Bronchial epithelial cell (primary cell): ENCODE results near the gene CXCL12. TPM values are rescaled to one million over a fixed set of nuclear protein-coding genes. Genes with fewer than 3 reads are reported as not detected.

Experiments
- DNase-seq: peaks from one replicate; pipeline ENCODE4 v3.0.0-alpha.2; 2010; ENCODE audit warnings: low read depth
- FAIRE-seq: peaks from 2 replicates; lab custom pipeline; 2011; peaks lifted over from hg19 to GRCh38; lab: Jason Lieb, UNC
- H3K27me3 ChIP-seq: 2 replicates; pipeline ENCODE4 v1.5.1; 2011; ENCODE audit warnings: low read length; ENCODE audit not compliant: control insufficient read depth, insufficient read depth
- H3K36me3 ChIP-seq: 2 replicates; pipeline ENCODE4 v1.5.1; 2011; ENCODE audit warnings: low read length; ENCODE audit not compliant: control insufficient read depth, insufficient read depth
- H3K4me3 ChIP-seq: 2 replicates; pipeline ENCODE4 v1.5.1; 2011; ENCODE audit warnings: mild to moderate bottlenecking, low read depth, low read length, control low read depth
- CTCF ChIP-seq: IDR thresholded peaks from 2 replicates; pipeline ENCODE4 v1.5.1; 2011; ENCODE audit warnings: mild to moderate bottlenecking, moderate library complexity, low read length, control low read depth, inconsistent platforms; ENCODE audit not compliant: insufficient read depth, severe bottlenecking
- total RNA-seq: library from RNA; depleted of rRNA; stranded (reverse); fragments of >200 nt; gene quantifications from 2 replicates; pipeline ENCODE4 v1.2.1, GENCODE V29; 2014

Gene CXCL12
- total RNA-seq, 1 donor from 2014 or later, result 1.3 TPM

GRCh38 chr10:44424957-44425356, 40.1 kb upstream of the CXCL12 start:
- FAIRE-seq (no peak), DNase-seq (no peak)
- no peaks in the 10 kb centered on the region for H3K36me3 ChIP-seq
- H3K4me3 ChIP-seq, result no peak overlapping the region
- no peak for TF ChIP-seq CTCF
- H3K27me3 ChIP-seq, result no peaks in the 10 kb centered on the region

- DNase-seq (no peak), FAIRE-seq (no peak)
- Histone ChIP-seq H3K4me3 (no peak overlapping the region), H3K27me3 (no peaks in the 10 kb centered on the region), H3K36me3 (no peaks in the 10 kb centered on the region)
- no peak for TF ChIP-seq CTCF
Observed at GRCh38 chr10:44424298-44424697, 39.4 kb upstream of the CXCL12 start.

DNA sequence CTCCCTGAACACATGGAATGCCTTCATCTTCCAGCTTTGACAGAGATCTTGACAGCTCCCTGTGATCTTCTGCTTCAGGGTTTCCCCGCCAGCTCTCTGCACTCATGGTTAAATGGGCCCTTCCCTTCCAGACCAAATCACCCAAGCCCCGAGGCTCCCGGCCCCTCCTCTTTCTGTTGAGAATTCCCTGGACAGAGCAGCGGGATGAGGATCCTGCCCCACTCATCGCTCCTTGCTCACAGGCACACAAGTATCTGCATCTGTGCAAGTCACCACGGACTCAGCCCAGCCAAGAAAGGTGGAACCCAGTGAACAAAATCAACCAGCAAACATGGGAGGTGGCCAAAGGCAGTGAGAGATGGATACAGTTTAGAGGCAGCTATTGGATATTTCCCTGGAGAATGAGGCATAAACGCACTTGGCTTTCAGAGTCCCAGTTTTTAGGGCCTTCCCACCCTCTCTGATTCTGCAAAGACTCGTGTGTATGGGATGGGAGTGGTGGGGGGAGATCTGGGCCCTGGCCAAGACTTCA, 37.7 kb upstream of the CXCL12 start:
- DNase-seq (no peak), FAIRE-seq (no peak)
- TF ChIP-seq CTCF, result no peak
- no peak overlapping the region for H3K4me3 ChIP-seq
- no peaks in the 10 kb centered on the region for H3K36me3 ChIP-seq
- H3K27me3 ChIP-seq, result no peaks in the 10 kb centered on the region

DNA sequence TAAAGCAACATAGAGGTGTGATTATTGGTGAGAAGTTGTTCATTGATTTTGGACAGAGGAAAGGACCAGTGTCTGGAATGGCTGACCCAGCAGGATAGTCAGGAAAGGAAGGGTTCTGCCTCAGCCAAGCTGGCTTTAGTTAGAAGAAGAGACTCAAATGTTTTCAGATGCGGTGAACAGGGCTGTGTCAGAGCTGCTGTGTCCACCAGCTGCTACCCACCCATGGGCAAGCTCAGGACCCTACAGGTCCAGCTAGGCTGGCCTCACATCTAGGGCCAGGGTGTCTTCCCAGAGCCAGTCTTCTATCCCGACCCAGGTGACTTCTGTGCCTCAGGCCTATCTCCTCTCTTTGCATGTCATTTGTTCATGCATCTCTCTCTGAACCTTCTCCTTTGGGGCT, 37.3 kb upstream of the CXCL12 start:
- no peak for FAIRE-seq

DNA sequence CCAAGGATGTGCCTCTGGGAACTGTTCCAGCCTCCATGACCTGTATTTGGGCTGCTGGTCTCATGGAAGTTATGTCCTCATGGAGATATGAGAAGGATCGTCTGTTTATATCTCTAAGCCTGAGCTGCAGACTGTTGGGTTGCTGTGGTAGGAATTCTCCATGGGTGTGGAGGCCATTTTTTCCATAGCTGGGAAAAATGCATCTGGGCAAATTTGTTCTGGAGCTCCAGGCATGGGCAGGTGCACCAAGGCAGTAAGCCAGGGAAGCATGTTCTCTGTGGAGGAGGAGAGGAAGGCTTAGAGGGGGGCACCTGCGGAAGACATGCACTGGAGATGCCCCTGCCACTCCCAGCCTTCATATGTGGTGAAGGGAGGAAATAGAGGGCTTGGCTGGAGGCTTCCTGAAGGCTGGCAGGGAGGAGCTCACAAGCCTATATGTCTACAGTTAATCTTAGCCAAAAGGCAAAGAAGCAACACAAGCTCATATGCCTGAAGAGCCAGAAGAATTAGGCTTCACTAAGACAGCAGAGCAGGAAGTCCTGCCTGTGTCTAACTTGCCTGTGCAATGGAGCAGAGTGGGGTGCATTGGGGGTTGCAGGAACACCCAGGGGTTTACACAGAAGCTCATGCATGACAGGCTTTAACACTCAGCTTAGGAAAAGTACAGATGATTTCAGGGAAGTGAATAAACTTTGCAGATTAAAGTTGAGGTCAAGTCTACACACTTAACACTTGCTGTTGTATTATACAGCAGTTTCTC, 35.1 kb upstream of the CXCL12 start:
- no peak for TF ChIP-seq CTCF

More for the DNA sequence above, 37.3 kb upstream of the CXCL12 start:
- TF ChIP-seq CTCF, result no peak
- Histone ChIP-seq H3K4me3 (no peak overlapping the region), H3K27me3 (no peaks in the 10 kb centered on the region), H3K36me3 (no peaks in the 10 kb centered on the region)
- DNase-seq, result no peak

More for the DNA sequence above, 35.1 kb upstream of the CXCL12 start:
- DNase-seq (no peak), FAIRE-seq (peak; percentile 36)
- Histone ChIP-seq H3K4me3 (no peak overlapping the region), H3K27me3 (no peaks in the 10 kb centered on the region), H3K36me3 (no peaks in the 10 kb centered on the region)
